CD14-positive monocyte (primary cell): ENCODE measurements around the gene PANK4. TPM values are rescaled to one million over a fixed set of nuclear protein-coding genes. Genes with fewer than 3 reads are reported as not detected.

Experiments
- DNase-seq, 3 donors: peaks; one replicate each; pipeline ENCODE4 v3.0.0-alpha.2; 2011 to 2022
- H2AFZ ChIP-seq: 2 replicates; pipeline ENCODE4 v1.6.0; 2012; ENCODE audit warnings: mild to moderate bottlenecking, low read depth, low read length, inconsistent platforms; ENCODE audit not compliant: insufficient read depth, poor library complexity, severe bottlenecking
- H3K27ac ChIP-seq, 2 donors: 1 replicate in 1 of 2; 2 replicates in 1 of 2; pipeline ENCODE4 v1.5.1; 2012 to 2013; ENCODE audit warnings: low read length in 2 of 2, control low read depth in 1 of 2, inconsistent platforms in 1 of 2, low read depth in 1 of 2, mild to moderate bottlenecking in 1 of 2
- H3K27me3 ChIP-seq, 2 donors: one replicate each; pipeline versions ENCODE4 v1.6.0 to v1.6.1; 2011 to 2013; ENCODE audit warnings: low read length in 2 of 2; ENCODE audit not compliant: control insufficient read depth in 2 of 2, insufficient read depth in 2 of 2
- H3K36me3 ChIP-seq, 2 donors: replicated peaks in 1 of 2; 1 replicate in 1 of 2; 2 replicates in 1 of 2; pipeline versions ENCODE4 v1.5.1 to v1.6.1; 2012 to 2013; ENCODE audit warnings: low read length in 2 of 2, control low read depth in 1 of 2, inconsistent platforms in 1 of 2, mild to moderate bottlenecking in 1 of 2; ENCODE audit not compliant: insufficient read depth in 2 of 2, control insufficient read depth in 1 of 2
- H3K4me1 ChIP-seq, 2 donors: 1 replicate in 1 of 2; 2 replicates in 1 of 2; pipeline versions ENCODE4 v1.5.1 to v1.6.1; 2012 to 2013; ENCODE audit warnings: low read length in 2 of 2, control low read depth in 1 of 2, inconsistent platforms in 1 of 2, mild to moderate bottlenecking in 1 of 2, moderate library complexity in 1 of 2; ENCODE audit not compliant: insufficient read depth in 2 of 2, control insufficient read depth in 1 of 2
- H3K4me2 ChIP-seq: replicated peaks from 2 replicates; pipeline ENCODE3; 2012; ENCODE audit warnings: low read length, moderate library complexity, mild to moderate bottlenecking; ENCODE audit not compliant: poor library complexity, severe bottlenecking; ENCODE audit errors: extremely low read depth
- H3K4me3 ChIP-seq, 3 experiments: fragments of 200-600 bp in 1 of 3; sonication (generic) in 1 of 3; replicated peaks in 1 of 3; 1 replicate in 2 of 3; 2 replicates in 1 of 3; pipeline ENCODE4 v1.5.1; 2011 to 2013; ENCODE audit warnings: low read length in 3 of 3, mild to moderate bottlenecking in 3 of 3, control low read depth in 2 of 3, low read depth in 2 of 3, inconsistent platforms in 1 of 3, moderate library complexity in 1 of 3
- H3K79me2 ChIP-seq: 2 replicates; pipeline ENCODE4 v1.6.0; 2012; ENCODE audit warnings: mild to moderate bottlenecking, control low read depth, inconsistent platforms, low read length, moderate library complexity; ENCODE audit not compliant: insufficient read depth
- H3K9ac ChIP-seq: 2 replicates; pipeline ENCODE4 v1.6.0; 2017; ENCODE audit warnings: low read length, mild to moderate bottlenecking; ENCODE audit not compliant: insufficient read depth, poor library complexity, severe bottlenecking
- H3K9me3 ChIP-seq, 2 donors: replicated peaks in 1 of 2; 1 replicate in 1 of 2; 2 replicates in 1 of 2; pipeline versions ENCODE4 v1.5.1 to v1.6.1; 2012 to 2013; ENCODE audit warnings: low read length in 2 of 2, control low read depth in 1 of 2; ENCODE audit not compliant: control insufficient read depth in 1 of 2, insufficient read depth in 1 of 2
- H4K20me1 ChIP-seq: 2 replicates; pipeline ENCODE4 v1.6.0; 2012; ENCODE audit warnings: mild to moderate bottlenecking, low read length, control low read depth, moderate library complexity; ENCODE audit not compliant: insufficient read depth
- H3K27ac Mint-ChIP-seq, 7 donors: one replicate each; pipeline ENCODE4 v1.8.0; 2020; ENCODE audit warnings: mild to moderate bottlenecking in 7 of 7, mixed read lengths in 7 of 7, moderate library complexity in 6 of 7, inconsistent platforms in 2 of 7
- H3K27me3 Mint-ChIP-seq, 3 donors: one replicate each; pipeline ENCODE4 v1.8.0; 2021 to 2022; ENCODE audit warnings: low read depth in 3 of 3, mild to moderate bottlenecking in 3 of 3, mixed read lengths in 3 of 3, moderate library complexity in 3 of 3, inconsistent platforms in 1 of 3
- H3K36me3 Mint-ChIP-seq, 2 donors: one replicate each; pipeline ENCODE4 v1.8.0; 2020; ENCODE audit warnings: mixed read lengths in 2 of 2, inconsistent platforms in 1 of 2, mild to moderate bottlenecking in 1 of 2
- H3K4me1 Mint-ChIP-seq: one replicate; pipeline ENCODE4 v1.8.0; 2020; ENCODE audit warnings: mild to moderate bottlenecking, mixed read lengths
- H3K4me3 Mint-ChIP-seq, 2 donors: one replicate each; pipeline ENCODE4 v1.8.0; 2020; ENCODE audit warnings: mild to moderate bottlenecking in 2 of 2, mixed read lengths in 2 of 2, moderate library complexity in 1 of 2
- H3K9me3 Mint-ChIP-seq, 7 donors: one replicate each; pipeline ENCODE4 v1.8.0; 2020 to 2022; ENCODE audit warnings: mixed read lengths in 7 of 7, mild to moderate bottlenecking in 6 of 7, moderate library complexity in 6 of 7, inconsistent platforms in 2 of 7
- CTCF ChIP-seq: fragments of 200-600 bp; IDR thresholded peaks from one replicate; pipeline ENCODE4 v1.8.0; 2022; ENCODE audit warnings: antibody characterized with exemption, mild to moderate bottlenecking
- WGBS: methylation state at CpG from one replicate; pipeline ENCODE4 v1.1.5; 2013; ENCODE audit warnings: missing lambda C conversion rate; ENCODE audit not compliant: insufficient coverage; 5-methylcytosine and 5-hydroxymethylcytosine counted together
- intact Hi-C, 2 donors: fragments of 100-400 bp; cut with micrococcal nuclease; formaldehyde crosslinking; loops; one replicate each; pipeline versions ENCODE4 v1.15.0 to v1.15.1; 2023
- polyA plus RNA-seq, 3 donors: library from polyadenylated mRNA; depleted of rRNA in 1 of 3; unstranded in 2 of 3; stranded (reverse) in 1 of 3; fragments of 300-500 nt in 2 of 3; fragments of >200 nt in 1 of 3; fragmentation: Illumina TruSeq in 2 of 3; gene quantifications; 1 replicate in 2 of 3; 2 replicates in 1 of 3; pipeline ENCODE4 v1.2.3, GENCODE V29; 2012 to 2021

Gene PANK4
- polyA plus RNA-seq, 3 donors: 11.9 to 30.2 (median 13.7) TPM

GRCh38 chr1:2513939-2514652 is 12.3 kb downstream of the PANK4 start:
- TF ChIP-seq CTCF: no peak
- 98% methylated on average over 36 of the region's 43 CpGs for WGBS
- Histone ChIP-seq H3K4me1 (no peaks in the 10 kb centered on the region), H4K20me1 (peaks cover 65% of the 10 kb centered on the region), H3K9me3 (no peaks in the 10 kb centered on the region), H3K9ac (no peak overlapping the region), H2AFZ (no peak overlapping the region), H3K27me3 (no peaks in the 10 kb centered on the region), H3K79me2 (no peaks in the 10 kb centered on the region), H3K27ac (no peak overlapping the region), H3K36me3 (peaks cover 98% of the 10 kb centered on the region in 2 donors), H3K4me2 (no peak overlapping the region), H3K4me3 (no peak overlapping the region)
- Mint-ChIP-seq H3K27ac (peak overlapping the region in 1 of 7 donors; percentile 76), H3K4me1 (no peaks in the 10 kb centered on the region), H3K4me3 (no peak overlapping the region), H3K9me3 (no peaks in the 10 kb centered on the region), H3K27me3 (peaks cover 0 to 2% (median 0%) of the 10 kb centered on the region in 3 donors), H3K36me3 (peaks cover 75 to 99% of the 10 kb centered on the region in 2 donors)
- DNase-seq: no peak
- intact Hi-C loops: no loop called here

GRCh38 chr1:2512862-2513421 is 13.5 kb downstream of the PANK4 start:
- 95% methylated on average over 28 of the region's 31 CpGs for WGBS
- Histone ChIP-seq H4K20me1 (peaks cover 73% of the 10 kb centered on the region), H2AFZ (no peak overlapping the region), H3K4me1 (no peaks in the 10 kb centered on the region), H3K79me2 (no peaks in the 10 kb centered on the region), H3K4me3 (no peak overlapping the region), H3K9me3 (no peaks in the 10 kb centered on the region), H3K27ac (no peak overlapping the region), H3K9ac (no peak overlapping the region), H3K27me3 (no peaks in the 10 kb centered on the region), H3K36me3 (peaks cover 96 to 97% of the 10 kb centered on the region in 2 donors), H3K4me2 (no peak overlapping the region)
- no peak for DNase-seq
- Mint-ChIP-seq H3K27ac (peak overlapping the region in 2 of 7 donors; percentile 23 to 60), H3K4me1 (no peaks in the 10 kb centered on the region), H3K4me3 (no peak overlapping the region), H3K9me3 (no peaks in the 10 kb centered on the region), H3K27me3 (peaks cover 0 to 2% (median 0%) of the 10 kb centered on the region in 3 donors), H3K36me3 (peaks cover 70 to 99% of the 10 kb centered on the region in 2 donors)
- TF ChIP-seq CTCF: no peak
- intact Hi-C loops: no loop called here
